GM23338 (cell line): ENCODE data around the gene DDX49. TPM values are rescaled to one million over a fixed set of nuclear protein-coding genes. Genes with fewer than 3 reads are reported as not detected.

Source experiments
- ATAC-seq: fragments of 200-7000 bp; cut with Tn5 transposase; 3 replicates; pipeline ENCODE4 v1.9.1; 2020
- DNase-seq: peaks from one replicate; pipeline ENCODE4 v3.0.0-alpha.2; 2015; ENCODE audit warnings: low spot score
- H2AFZ ChIP-seq: fragments of 200-600 bp; sonication (generic); 2 replicates; pipeline ENCODE4 v1.8.0; 2016; ENCODE audit warnings: antibody characterized with exemption, mild to moderate bottlenecking, moderate library complexity
- H3F3A ChIP-seq: fragments of 200-600 bp; sonication (generic); replicated peaks from 2 replicates; pipeline ENCODE4 v1.8.0; 2017; ENCODE audit warnings: antibody characterized with exemption, mixed run types, low read depth
- H3K27ac ChIP-seq: fragments of 200-600 bp; sonication (generic); 2 replicates; pipeline ENCODE4 v1.6.1; 2016; ENCODE audit warnings: low read depth
- H3K27me3 ChIP-seq: fragments of 200-600 bp; sonication (generic); 2 replicates; pipeline ENCODE4 v1.8.0; 2016; ENCODE audit warnings: mild to moderate bottlenecking, mixed run types, moderate library complexity; ENCODE audit not compliant: insufficient read depth
- H3K36me3 ChIP-seq: fragments of 200-600 bp; sonication (generic); 2 replicates; pipeline ENCODE4 v1.8.0; 2016; ENCODE audit warnings: mild to moderate bottlenecking; ENCODE audit not compliant: insufficient read depth
- H3K4me1 ChIP-seq: fragments of 200-600 bp; sonication (generic); 2 replicates; pipeline ENCODE4 v1.8.0; 2016; ENCODE audit warnings: mild to moderate bottlenecking, moderate library complexity; ENCODE audit not compliant: insufficient read depth
- H3K4me2 ChIP-seq: fragments of 200-600 bp; sonication (generic); 2 replicates; pipeline ENCODE4 v1.7.1; 2017; ENCODE audit warnings: mixed run types
- H3K4me3 ChIP-seq: fragments of 200-600 bp; sonication (generic); 2 replicates; pipeline ENCODE4 v1.6.1; 2016; ENCODE audit warnings: mixed run types
- H3K79me2 ChIP-seq: fragments of 200-600 bp; sonication (generic); replicated peaks from 2 replicates; pipeline ENCODE4 v1.8.0; 2017; ENCODE audit warnings: mild to moderate bottlenecking; ENCODE audit not compliant: insufficient read depth
- H3K9me2 ChIP-seq: fragments of 200-600 bp; sonication (generic); 2 replicates; pipeline ENCODE4 v1.8.0; 2017; ENCODE audit not compliant: insufficient read depth
- H4K20me1 ChIP-seq: fragments of 200-600 bp; sonication (generic); replicated peaks from 2 replicates; pipeline ENCODE4 v1.8.0; 2017; ENCODE audit warnings: mild to moderate bottlenecking; ENCODE audit not compliant: insufficient read depth
- H3K27ac Mint-ChIP-seq: 2 replicates; pipeline ENCODE4 v1.8.0; 2020; ENCODE audit warnings: inconsistent platforms, mild to moderate bottlenecking, moderate library complexity, mixed read lengths
- H3K27me3 Mint-ChIP-seq: 3 replicates; pipeline ENCODE4 v1.8.0; 2022; ENCODE audit warnings: low read depth, mild to moderate bottlenecking, moderate library complexity, mixed read lengths, inconsistent platforms; ENCODE audit not compliant: insufficient read depth, poor library complexity
- H3K36me3 Mint-ChIP-seq: 3 replicates; pipeline ENCODE4 v1.8.0; 2021; ENCODE audit warnings: low read depth, mild to moderate bottlenecking, inconsistent platforms, moderate library complexity, mixed read lengths
- H3K4me1 Mint-ChIP-seq: 3 replicates; pipeline ENCODE4 v1.8.0; 2020; ENCODE audit warnings: mild to moderate bottlenecking, inconsistent platforms, mixed read lengths
- H3K4me3 Mint-ChIP-seq: 3 replicates; pipeline ENCODE4 v1.8.0; 2021; ENCODE audit warnings: moderate library complexity, mild to moderate bottlenecking, inconsistent platforms, mixed read lengths
- H3K9me3 Mint-ChIP-seq: 3 replicates; pipeline ENCODE4 v1.8.0; 2020; ENCODE audit warnings: moderate library complexity, mild to moderate bottlenecking, inconsistent platforms, mixed read lengths
- CREB1 ChIP-seq: fragments of 250-450 bp; sonication (Bioruptor Pico); IDR thresholded peaks from 2 replicates; pipeline ENCODE4 v1.5.0; 2020; ENCODE audit warnings: low read depth, mild to moderate bottlenecking, moderate library complexity
- EZH2 ChIP-seq: fragments of 200-600 bp; sonication (generic); IDR thresholded peaks from one replicate; pipeline ENCODE4 v1.8.0; 2017; ENCODE audit warnings: antibody characterized with exemption, mild to moderate bottlenecking, low read depth; ENCODE audit not compliant: unreplicated experiment
- EZH2phosphoT487 ChIP-seq: fragments of 200-600 bp; sonication (generic); IDR thresholded peaks from one replicate; pipeline ENCODE4 v1.8.1; 2018; ENCODE audit warnings: antibody characterized with exemption; ENCODE audit not compliant: unreplicated experiment
- JUNB ChIP-seq: IDR thresholded peaks from one replicate; pipeline ENCODE4 v1.6.1; 2016; ENCODE audit warnings: antibody characterized with exemption; ENCODE audit not compliant: unreplicated experiment
- NANOG ChIP-seq: IDR thresholded peaks from 2 replicates; pipeline ENCODE4 v1.6.1; 2016; ENCODE audit warnings: antibody characterized with exemption, borderline replicate concordance
- POLR2AphosphoS5 ChIP-seq: IDR thresholded peaks from 2 replicates; pipeline ENCODE4 v1.6.1; 2016; ENCODE audit warnings: antibody characterized with exemption, low read depth
- STAT1 ChIP-seq: IDR thresholded peaks from one replicate; pipeline ENCODE4 v1.6.1; 2016; ENCODE audit warnings: antibody characterized with exemption; ENCODE audit not compliant: unreplicated experiment
- ZNF114 ChIP-seq: fragments of 250-450 bp; sonication (Bioruptor Pico); IDR thresholded peaks from 2 replicates; pipeline ENCODE4 v1.5.0; 2020; ENCODE audit warnings: mild to moderate bottlenecking, moderate library complexity
- polyA plus RNA-seq: library from polyadenylated mRNA; unstranded; fragments of >200 nt; fragmentation: Nextera tagmentation; extraction: Ambion mirVana; gene quantifications from 2 replicates; pipeline ENCODE4 v1.2.1, GENCODE V29; 2016
- total RNA-seq: library from RNA; depleted of rRNA; stranded (reverse); fragments of >200 nt; shearing (Covaris generic); gene quantifications from 2 replicates; pipeline ENCODE4 v1.2.3, GENCODE V29; 2014
- TF ChIP-seq, protein P1 (sequence below): IDR thresholded peaks from one replicate; pipeline ENCODE4 v1.6.1; 2018; ENCODE audit warnings: antibody characterized with exemption; ENCODE audit not compliant: unreplicated experiment
- TF ChIP-seq, protein P2 (sequence below), 2 experiments: fragments of 200-600 bp in 1 of 2; sonication (generic) in 1 of 2; conservative IDR thresholded peaks; 2 replicates each; pipeline versions ENCODE4 v1.5.1 to v1.6.1; 2016 to 2017; ENCODE audit warnings: antibody characterized with exemption in 2 of 2, low read depth in 2 of 2, mild to moderate bottlenecking in 2 of 2, moderate library complexity in 1 of 2
- TF ChIP-seq, protein P3 (sequence below): fragments of 250-450 bp; sonication (Bioruptor Pico); IDR thresholded peaks from 2 replicates; pipeline ENCODE4 v1.5.0; 2020; ENCODE audit warnings: mild to moderate bottlenecking, moderate library complexity

DDX49 gene
- total and polyA plus RNA-seq, 2 experiments from 2014 or later, result 40.2 to 75.3 TPM

DNA sequence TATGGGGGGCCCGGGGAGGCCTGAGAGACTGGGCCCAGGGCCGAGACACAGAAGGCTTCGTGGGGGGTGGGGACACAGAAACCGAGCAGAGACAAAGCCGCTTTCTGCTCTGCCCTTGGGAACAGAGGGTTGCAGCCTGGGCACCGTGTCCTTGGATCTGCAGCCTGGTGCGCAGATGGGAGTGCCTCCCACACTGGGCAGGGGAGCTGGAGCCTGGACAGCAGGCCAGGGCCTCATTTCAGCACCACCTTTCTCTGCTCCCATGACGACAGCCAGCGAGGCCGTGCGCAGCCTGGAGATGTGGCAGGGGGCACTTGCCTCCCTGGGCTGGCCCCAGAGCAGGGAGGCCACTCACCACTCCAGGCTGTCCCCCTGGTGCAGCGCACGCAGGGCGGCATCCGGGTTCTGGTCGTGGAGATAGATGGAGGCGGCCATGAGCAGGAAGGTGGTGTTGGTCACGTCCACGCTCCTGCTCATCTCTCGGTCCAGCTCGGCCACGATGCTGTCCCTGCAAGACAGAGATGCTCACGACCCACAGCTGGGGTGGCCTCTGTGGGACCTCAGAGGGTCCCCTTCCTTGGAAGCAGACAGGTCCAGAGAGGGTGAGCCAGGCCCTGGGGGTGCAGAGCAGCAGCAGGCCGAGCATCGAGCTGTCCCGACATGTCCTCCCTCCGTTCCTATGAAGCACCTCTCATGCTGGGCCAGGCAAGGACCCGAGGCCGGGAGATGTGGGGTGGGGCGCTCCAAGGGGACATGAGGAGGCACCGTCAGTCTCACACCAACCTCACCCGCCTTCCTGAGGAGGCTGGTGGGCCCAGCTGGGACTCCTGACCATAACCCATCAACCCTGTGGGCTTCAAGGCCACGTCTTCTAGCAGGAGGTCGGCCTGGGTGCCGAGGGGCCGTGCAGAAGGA, 12.7 kb upstream of the DDX49 start:
- ATAC-seq (no peak), DNase-seq (no peak)
- TF ChIP-seq EZH2phosphoT487 (no peak), EZH2 (no peak), CREB1 (CRISPR knock-in tag) (no peak), NANOG (no peak), STAT1 (no peak), POLR2AphosphoS5 (no peak), ZNF114 (CRISPR knock-in tag) (no peak), JUNB (no peak)
- TF ChIP-seq, protein P1, sequence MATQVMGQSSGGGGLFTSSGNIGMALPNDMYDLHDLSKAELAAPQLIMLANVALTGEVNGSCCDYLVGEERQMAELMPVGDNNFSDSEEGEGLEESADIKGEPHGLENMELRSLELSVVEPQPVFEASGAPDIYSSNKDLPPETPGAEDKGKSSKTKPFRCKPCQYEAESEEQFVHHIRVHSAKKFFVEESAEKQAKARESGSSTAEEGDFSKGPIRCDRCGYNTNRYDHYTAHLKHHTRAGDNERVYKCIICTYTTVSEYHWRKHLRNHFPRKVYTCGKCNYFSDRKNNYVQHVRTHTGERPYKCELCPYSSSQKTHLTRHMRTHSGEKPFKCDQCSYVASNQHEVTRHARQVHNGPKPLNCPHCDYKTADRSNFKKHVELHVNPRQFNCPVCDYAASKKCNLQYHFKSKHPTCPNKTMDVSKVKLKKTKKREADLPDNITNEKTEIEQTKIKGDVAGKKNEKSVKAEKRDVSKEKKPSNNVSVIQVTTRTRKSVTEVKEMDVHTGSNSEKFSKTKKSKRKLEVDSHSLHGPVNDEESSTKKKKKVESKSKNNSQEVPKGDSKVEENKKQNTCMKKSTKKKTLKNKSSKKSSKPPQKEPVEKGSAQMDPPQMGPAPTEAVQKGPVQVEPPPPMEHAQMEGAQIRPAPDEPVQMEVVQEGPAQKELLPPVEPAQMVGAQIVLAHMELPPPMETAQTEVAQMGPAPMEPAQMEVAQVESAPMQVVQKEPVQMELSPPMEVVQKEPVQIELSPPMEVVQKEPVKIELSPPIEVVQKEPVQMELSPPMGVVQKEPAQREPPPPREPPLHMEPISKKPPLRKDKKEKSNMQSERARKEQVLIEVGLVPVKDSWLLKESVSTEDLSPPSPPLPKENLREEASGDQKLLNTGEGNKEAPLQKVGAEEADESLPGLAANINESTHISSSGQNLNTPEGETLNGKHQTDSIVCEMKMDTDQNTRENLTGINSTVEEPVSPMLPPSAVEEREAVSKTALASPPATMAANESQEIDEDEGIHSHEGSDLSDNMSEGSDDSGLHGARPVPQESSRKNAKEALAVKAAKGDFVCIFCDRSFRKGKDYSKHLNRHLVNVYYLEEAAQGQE, result no peak
- TF ChIP-seq, protein P2, sequence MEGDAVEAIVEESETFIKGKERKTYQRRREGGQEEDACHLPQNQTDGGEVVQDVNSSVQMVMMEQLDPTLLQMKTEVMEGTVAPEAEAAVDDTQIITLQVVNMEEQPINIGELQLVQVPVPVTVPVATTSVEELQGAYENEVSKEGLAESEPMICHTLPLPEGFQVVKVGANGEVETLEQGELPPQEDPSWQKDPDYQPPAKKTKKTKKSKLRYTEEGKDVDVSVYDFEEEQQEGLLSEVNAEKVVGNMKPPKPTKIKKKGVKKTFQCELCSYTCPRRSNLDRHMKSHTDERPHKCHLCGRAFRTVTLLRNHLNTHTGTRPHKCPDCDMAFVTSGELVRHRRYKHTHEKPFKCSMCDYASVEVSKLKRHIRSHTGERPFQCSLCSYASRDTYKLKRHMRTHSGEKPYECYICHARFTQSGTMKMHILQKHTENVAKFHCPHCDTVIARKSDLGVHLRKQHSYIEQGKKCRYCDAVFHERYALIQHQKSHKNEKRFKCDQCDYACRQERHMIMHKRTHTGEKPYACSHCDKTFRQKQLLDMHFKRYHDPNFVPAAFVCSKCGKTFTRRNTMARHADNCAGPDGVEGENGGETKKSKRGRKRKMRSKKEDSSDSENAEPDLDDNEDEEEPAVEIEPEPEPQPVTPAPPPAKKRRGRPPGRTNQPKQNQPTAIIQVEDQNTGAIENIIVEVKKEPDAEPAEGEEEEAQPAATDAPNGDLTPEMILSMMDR (conservative IDR thresholded peaks at IDR 0.05; ENCODE audit: low read depth in 2 of 2), result no peak
- TF ChIP-seq, protein P3, sequence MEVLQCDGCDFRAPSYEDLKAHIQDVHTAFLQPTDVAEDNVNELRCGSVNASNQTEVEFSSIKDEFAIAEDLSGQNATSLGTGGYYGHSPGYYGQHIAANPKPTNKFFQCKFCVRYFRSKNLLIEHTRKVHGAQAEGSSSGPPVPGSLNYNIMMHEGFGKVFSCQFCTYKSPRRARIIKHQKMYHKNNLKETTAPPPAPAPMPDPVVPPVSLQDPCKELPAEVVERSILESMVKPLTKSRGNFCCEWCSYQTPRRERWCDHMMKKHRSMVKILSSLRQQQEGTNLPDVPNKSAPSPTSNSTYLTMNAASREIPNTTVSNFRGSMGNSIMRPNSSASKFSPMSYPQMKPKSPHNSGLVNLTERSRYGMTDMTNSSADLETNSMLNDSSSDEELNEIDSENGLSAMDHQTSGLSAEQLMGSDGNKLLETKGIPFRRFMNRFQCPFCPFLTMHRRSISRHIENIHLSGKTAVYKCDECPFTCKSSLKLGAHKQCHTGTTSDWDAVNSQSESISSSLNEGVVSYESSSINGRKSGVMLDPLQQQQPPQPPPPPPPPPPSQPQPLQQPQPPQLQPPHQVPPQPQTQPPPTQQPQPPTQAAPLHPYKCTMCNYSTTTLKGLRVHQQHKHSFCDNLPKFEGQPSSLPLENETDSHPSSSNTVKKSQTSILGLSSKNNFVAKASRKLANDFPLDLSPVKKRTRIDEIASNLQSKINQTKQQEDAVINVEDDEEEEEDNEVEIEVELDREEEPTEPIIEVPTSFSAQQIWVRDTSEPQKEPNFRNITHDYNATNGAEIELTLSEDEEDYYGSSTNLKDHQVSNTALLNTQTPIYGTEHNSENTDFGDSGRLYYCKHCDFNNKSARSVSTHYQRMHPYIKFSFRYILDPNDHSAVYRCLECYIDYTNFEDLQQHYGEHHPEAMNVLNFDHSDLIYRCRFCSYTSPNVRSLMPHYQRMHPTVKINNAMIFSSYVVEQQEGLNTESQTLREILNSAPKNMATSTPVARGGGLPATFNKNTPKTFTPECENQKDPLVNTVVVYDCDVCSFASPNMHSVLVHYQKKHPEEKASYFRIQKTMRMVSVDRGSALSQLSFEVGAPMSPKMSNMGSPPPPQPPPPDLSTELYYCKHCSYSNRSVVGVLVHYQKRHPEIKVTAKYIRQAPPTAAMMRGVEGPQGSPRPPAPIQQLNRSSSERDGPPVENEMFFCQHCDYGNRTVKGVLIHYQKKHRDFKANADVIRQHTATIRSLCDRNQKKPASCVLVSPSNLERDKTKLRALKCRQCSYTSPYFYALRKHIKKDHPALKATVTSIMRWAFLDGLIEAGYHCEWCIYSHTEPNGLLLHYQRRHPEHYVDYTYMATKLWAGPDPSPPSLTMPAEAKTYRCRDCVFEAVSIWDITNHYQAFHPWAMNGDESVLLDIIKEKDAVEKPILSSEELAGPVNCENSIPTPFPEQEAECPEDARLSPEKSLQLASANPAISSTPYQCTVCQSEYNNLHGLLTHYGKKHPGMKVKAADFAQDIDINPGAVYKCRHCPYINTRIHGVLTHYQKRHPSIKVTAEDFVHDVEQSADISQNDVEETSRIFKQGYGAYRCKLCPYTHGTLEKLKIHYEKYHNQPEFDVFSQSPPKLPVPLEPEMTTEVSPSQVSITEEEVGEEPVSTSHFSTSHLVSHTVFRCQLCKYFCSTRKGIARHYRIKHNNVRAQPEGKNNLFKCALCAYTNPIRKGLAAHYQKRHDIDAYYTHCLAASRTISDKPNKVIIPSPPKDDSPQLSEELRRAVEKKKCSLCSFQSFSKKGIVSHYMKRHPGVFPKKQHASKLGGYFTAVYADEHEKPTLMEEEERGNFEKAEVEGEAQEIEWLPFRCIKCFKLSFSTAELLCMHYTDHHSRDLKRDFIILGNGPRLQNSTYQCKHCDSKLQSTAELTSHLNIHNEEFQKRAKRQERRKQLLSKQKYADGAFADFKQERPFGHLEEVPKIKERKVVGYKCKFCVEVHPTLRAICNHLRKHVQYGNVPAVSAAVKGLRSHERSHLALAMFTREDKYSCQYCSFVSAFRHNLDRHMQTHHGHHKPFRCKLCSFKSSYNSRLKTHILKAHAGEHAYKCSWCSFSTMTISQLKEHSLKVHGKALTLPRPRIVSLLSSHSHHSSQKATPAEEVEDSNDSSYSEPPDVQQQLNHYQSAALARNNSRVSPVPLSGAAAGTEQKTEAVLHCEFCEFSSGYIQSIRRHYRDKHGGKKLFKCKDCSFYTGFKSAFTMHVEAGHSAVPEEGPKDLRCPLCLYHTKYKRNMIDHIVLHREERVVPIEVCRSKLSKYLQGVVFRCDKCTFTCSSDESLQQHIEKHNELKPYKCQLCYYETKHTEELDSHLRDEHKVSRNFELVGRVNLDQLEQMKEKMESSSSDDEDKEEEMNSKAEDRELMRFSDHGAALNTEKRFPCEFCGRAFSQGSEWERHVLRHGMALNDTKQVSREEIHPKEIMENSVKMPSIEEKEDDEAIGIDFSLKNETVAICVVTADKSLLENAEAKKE (CRISPR knock-in tag), result no peak
- H3K4me3 Mint-ChIP-seq, result no peak overlapping the region
- peaks cover 4% of the 10 kb centered on the region for H3K27me3 Mint-ChIP-seq
- no peak overlapping the region for H3K4me3 ChIP-seq
- no peaks in the 10 kb centered on the region for H3K9me2 ChIP-seq
- H3K4me1 ChIP-seq, result no peaks in the 10 kb centered on the region
- H3K36me3 Mint-ChIP-seq, result peaks cover 6% of the 10 kb centered on the region
- no peak overlapping the region for H2AFZ ChIP-seq
- H3K9me3 Mint-ChIP-seq, result no peaks in the 10 kb centered on the region
- H3K27ac Mint-ChIP-seq, result no peak overlapping the region
- H3K4me2 ChIP-seq, result no peak overlapping the region
- no peaks in the 10 kb centered on the region; the same call in 1 of the 2 replicates for H4K20me1 ChIP-seq
- H3K27ac ChIP-seq, result no peak overlapping the region
- no peaks in the 10 kb centered on the region for H3F3A ChIP-seq
- H3K79me2 ChIP-seq, result no peaks in the 10 kb centered on the region
- H3K27me3 ChIP-seq, result no peaks in the 10 kb centered on the region
- no peaks in the 10 kb centered on the region for H3K4me1 Mint-ChIP-seq
- 0 out of 2 replicates have a peak, but pooled peaks cover 1% of the 10 kb centered on the region for H3K36me3 ChIP-seq
